Natural killer cell (primary cell): ENCODE data around the gene C10orf53. TPM values are rescaled to one million over a fixed set of nuclear protein-coding genes. Genes with fewer than 3 reads are reported as not detected.

Experiments
- ATAC-seq, 3 donors: fragments of 150-1000 bp in 2 of 3; fragments of 200-7000 bp in 1 of 3; cut with Tn5 transposase; 1 replicate in 1 of 3; 2 replicates in 2 of 3; pipeline ENCODE4 v1.10.0; 2021; ENCODE audit warnings: mild to moderate bottlenecking in 2 of 3, moderate library complexity in 2 of 3
- DNase-seq, 2 donors: peaks; one replicate each; pipeline versions ENCODE4 v3.0.0 to v3.0.0-alpha.2; 2013 to 2021; ENCODE audit warnings: mixed read lengths in 1 of 2
- H3K27ac ChIP-seq: one replicate; pipeline ENCODE4 v1.5.1; 2013; ENCODE audit warnings: mild to moderate bottlenecking, low read length
- H3K27me3 ChIP-seq: one replicate; pipeline ENCODE4 v1.6.1; 2013; ENCODE audit warnings: low read length; ENCODE audit not compliant: control insufficient read depth, insufficient read depth
- H3K36me3 ChIP-seq: one replicate; pipeline ENCODE4 v1.6.1; 2013; ENCODE audit warnings: low read length; ENCODE audit not compliant: control insufficient read depth, insufficient read depth
- H3K4me1 ChIP-seq: one replicate; pipeline ENCODE4 v1.6.1; 2013; ENCODE audit warnings: low read length; ENCODE audit not compliant: control insufficient read depth, insufficient read depth
- H3K4me3 ChIP-seq: one replicate; pipeline ENCODE4 v1.5.1; 2013; ENCODE audit warnings: low read length
- H3K9me3 ChIP-seq: one replicate; pipeline ENCODE4 v1.6.1; 2013; ENCODE audit warnings: low read length; ENCODE audit not compliant: control insufficient read depth, insufficient read depth
- H3K27ac Mint-ChIP-seq, 2 donors: one replicate each; pipeline ENCODE4 v1.8.0; 2022; ENCODE audit warnings: mild to moderate bottlenecking in 2 of 2, mixed read lengths in 2 of 2, moderate library complexity in 1 of 2
- H3K27me3 Mint-ChIP-seq, 2 donors: one replicate each; pipeline ENCODE4 v1.8.0; 2022; ENCODE audit warnings: low read depth in 2 of 2, mixed read lengths in 2 of 2
- H3K36me3 Mint-ChIP-seq: one replicate; pipeline ENCODE4 v1.8.0; 2022; ENCODE audit warnings: mixed read lengths
- H3K4me1 Mint-ChIP-seq, 2 donors: one replicate each; pipeline ENCODE4 v1.8.0; 2022; ENCODE audit warnings: mixed read lengths in 2 of 2
- H3K4me3 Mint-ChIP-seq: one replicate; pipeline ENCODE4 v1.8.0; 2022; ENCODE audit warnings: mild to moderate bottlenecking, moderate library complexity, mixed read lengths
- H3K9me3 Mint-ChIP-seq, 2 donors: one replicate each; pipeline ENCODE4 v1.8.0; 2022; ENCODE audit warnings: mixed read lengths in 2 of 2
- WGBS: methylation state at CpG from one replicate; pipeline ENCODE4 v1.1.7; 2013; ENCODE audit warnings: missing lambda C conversion rate; ENCODE audit not compliant: insufficient coverage; 5-methylcytosine and 5-hydroxymethylcytosine counted together
- intact Hi-C: fragments of 100-400 bp; cut with micrococcal nuclease; formaldehyde crosslinking; loops from one replicate; pipeline ENCODE4 v1.14.2; 2022
- total RNA-seq, 4 donors: library from RNA; stranded (reverse); fragments of 120-200 nt in 1 of 4; gene quantifications; one replicate each; pipeline versions ENCODE4 v1.2.3 to v1.2.4, GENCODE V29; 2013 to 2022
- TF ChIP-seq, protein P1 (sequence below): fragments of 200-600 bp; IDR thresholded peaks from one replicate; pipeline ENCODE4 v1.8.0; 2022; ENCODE audit warnings: antibody characterized with exemption

C10orf53 gene
- total RNA-seq, 3 donors from 2014 or later (not counting 1 experiment from before 2014, with no cell fraction given) = not detected

DNA sequence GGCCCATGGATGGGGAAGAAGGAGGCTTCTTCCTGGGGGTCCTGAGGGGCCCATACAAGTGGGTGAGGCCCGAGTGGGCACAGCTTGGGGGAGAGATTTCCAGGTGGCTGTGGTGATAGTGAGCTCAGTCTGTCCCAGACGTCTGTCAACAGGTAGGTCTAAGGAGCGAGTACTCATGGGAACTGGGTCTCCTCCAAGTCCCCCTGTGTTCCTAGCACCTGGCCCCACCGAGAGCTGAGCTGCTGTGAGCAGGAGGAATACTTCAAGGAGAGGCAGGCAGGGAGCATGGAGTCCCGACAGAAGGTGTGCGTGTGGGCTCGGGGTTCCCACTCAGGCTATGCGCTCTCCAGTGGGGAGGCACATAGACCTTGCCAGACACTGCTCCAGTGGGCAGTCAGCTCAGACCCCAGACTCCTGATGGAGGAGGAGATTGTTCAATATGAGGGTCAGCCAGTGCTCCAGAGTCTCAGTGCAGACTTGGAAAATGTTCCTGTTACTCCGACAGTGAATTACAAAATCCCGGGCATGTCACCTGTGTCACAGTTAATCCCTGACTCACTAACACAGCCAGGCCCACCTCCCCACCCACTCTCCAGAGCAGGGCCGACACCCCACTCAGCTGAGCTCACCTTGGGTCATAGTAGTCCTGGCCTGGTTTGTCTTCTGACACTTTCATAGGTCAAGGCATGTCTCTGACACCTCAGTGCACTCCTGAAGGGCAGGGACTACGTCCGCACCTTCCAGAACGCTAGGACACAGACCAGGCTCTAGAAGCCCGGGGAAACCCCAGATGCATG is 28.2 kb upstream of the C10orf53 start:
- intact Hi-C loops = no loop called here
- H3K4me1 Mint-ChIP-seq = peaks cover 0 to 13% of the 10 kb centered on the region in 2 donors
- Histone ChIP-seq H3K9me3 (no peaks in the 10 kb centered on the region), H3K27ac (no peak overlapping the region), H3K4me3 (no peak overlapping the region), H3K27me3 (peaks cover 2% of the 10 kb centered on the region), H3K4me1 (peaks cover 9% of the 10 kb centered on the region), H3K36me3 (no peaks in the 10 kb centered on the region)
- WGBS = 85% methylated on average over 15 of the region's 15 CpGs
- H3K9me3 Mint-ChIP-seq = no peaks in the 10 kb centered on the region
- peaks cover 10 to 12% of the 10 kb centered on the region in 2 donors for H3K27me3 Mint-ChIP-seq
- no peak overlapping the region for H3K27ac Mint-ChIP-seq
- H3K4me3 Mint-ChIP-seq = no peak overlapping the region
- H3K36me3 Mint-ChIP-seq = no peaks in the 10 kb centered on the region
- TF ChIP-seq, protein P1, sequence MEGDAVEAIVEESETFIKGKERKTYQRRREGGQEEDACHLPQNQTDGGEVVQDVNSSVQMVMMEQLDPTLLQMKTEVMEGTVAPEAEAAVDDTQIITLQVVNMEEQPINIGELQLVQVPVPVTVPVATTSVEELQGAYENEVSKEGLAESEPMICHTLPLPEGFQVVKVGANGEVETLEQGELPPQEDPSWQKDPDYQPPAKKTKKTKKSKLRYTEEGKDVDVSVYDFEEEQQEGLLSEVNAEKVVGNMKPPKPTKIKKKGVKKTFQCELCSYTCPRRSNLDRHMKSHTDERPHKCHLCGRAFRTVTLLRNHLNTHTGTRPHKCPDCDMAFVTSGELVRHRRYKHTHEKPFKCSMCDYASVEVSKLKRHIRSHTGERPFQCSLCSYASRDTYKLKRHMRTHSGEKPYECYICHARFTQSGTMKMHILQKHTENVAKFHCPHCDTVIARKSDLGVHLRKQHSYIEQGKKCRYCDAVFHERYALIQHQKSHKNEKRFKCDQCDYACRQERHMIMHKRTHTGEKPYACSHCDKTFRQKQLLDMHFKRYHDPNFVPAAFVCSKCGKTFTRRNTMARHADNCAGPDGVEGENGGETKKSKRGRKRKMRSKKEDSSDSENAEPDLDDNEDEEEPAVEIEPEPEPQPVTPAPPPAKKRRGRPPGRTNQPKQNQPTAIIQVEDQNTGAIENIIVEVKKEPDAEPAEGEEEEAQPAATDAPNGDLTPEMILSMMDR = no peak
- ATAC-seq (no peak), DNase-seq (no peak)

DNA sequence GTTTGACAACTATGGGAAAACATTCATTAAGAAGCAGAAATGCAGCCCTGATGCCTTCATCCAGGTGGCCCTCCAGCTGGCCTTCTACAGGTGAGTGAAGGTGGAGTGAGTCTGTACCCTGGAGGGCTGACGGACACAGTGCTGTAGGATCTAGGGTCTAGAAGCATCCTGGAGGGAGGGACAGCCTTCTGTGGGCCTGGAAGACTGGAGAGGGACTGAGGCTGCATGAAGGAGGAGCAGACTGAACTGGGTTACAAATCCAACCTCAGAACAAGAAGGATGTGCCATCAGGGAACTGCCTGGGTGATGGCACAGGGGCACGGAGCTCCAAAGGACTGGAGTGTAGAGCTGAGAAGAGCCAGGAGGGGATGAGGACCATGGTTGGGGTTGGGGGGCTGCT is 27.5 kb upstream of the C10orf53 start:
- Mint-ChIP-seq H3K27me3 (peaks cover 15 to 17% of the 10 kb centered on the region in 2 donors), H3K4me3 (no peak overlapping the region), H3K27ac (no peak overlapping the region), H3K4me1 (peaks cover 0 to 13% of the 10 kb centered on the region in 2 donors), H3K36me3 (no peaks in the 10 kb centered on the region), H3K9me3 (peaks cover 0 to 2% of the 10 kb centered on the region in 2 donors)
- H3K4me3 ChIP-seq = no peak overlapping the region
- no peaks in the 10 kb centered on the region for H3K36me3 ChIP-seq
- no peak for DNase-seq
- no peaks in the 10 kb centered on the region for H3K9me3 ChIP-seq
- TF ChIP-seq, protein P1 = no peak
- no peak for ATAC-seq
- 85% methylated on average over 2 of the region's 2 CpGs for WGBS
- H3K4me1 ChIP-seq = peaks cover 9% of the 10 kb centered on the region
- peaks cover 2% of the 10 kb centered on the region for H3K27me3 ChIP-seq
- intact Hi-C loops = no loop called here
- no peak overlapping the region for H3K27ac ChIP-seq

DNA sequence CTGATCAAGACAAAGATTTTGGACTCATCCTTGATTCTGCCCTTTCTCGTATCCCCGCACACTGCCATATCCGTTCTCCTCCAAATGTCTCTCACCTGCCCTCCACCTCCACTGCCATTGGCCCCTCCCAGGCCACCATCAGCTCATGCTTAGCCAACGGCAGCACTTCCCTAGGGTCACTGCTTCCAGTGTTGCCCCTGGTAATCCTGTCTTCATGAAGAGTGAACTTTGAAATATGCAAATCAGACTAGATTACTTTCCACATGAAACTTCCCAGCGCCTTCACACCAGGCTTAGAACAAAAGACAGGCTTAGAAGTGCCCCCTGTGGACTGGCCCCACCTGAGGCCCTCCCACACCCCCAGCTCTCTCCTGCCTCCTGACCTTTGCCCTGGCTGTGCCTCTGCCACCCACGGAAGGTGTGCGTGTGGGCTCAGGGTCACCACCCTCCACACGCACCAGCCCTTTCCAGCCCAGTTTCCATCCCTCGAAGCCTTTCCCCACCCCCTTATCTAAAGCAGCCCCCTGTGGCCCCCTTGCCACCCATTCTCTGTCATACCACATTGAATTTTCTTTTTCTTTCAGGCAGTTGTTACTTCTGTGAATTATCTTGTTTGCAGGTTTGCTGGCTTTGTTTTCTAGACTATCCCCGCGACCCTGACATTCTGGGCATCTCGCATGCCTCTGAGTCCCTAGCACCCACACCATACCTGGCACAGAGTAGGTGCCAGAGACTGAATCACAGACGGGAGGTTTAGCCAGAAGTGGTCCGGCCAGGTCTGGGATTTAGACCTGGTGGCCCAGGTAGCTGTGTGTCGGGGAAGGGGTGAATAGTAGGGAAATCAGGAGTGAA is 26.8 kb upstream of the C10orf53 start:
- ATAC-seq = no peak
- no peaks in the 10 kb centered on the region for H3K36me3 Mint-ChIP-seq

More for the DNA sequence above, 26.8 kb upstream of the C10orf53 start:
- intact Hi-C loops = no loop called here
- H3K27ac ChIP-seq = no peak overlapping the region
- peaks cover 12 to 24% of the 10 kb centered on the region in 2 donors for H3K27me3 Mint-ChIP-seq
- no peaks in the 10 kb centered on the region for H3K9me3 ChIP-seq
- no peaks in the 10 kb centered on the region for H3K36me3 ChIP-seq
- H3K4me3 Mint-ChIP-seq = no peak overlapping the region
- peaks cover 9% of the 10 kb centered on the region for H3K4me1 ChIP-seq
- no peak overlapping the region for H3K27ac Mint-ChIP-seq
- peaks cover 2% of the 10 kb centered on the region for H3K27me3 ChIP-seq
- WGBS = 82% methylated on average over 15 of the region's 15 CpGs
- H3K4me3 ChIP-seq = no peak overlapping the region
- DNase-seq = no peak
- H3K4me1 Mint-ChIP-seq = peaks cover 0 to 13% of the 10 kb centered on the region in 2 donors
- peaks cover 0 to 2% of the 10 kb centered on the region in 2 donors for H3K9me3 Mint-ChIP-seq
- TF ChIP-seq, protein P1 = no peak
